Stomach smooth muscle (tissue), 2 donors: Measurements from ENCODE around the gene TRAK1.

Experiments
- H3K27ac ChIP-seq: one replicate; pipeline ENCODE4 v1.7.0; 2013; ENCODE audit warnings: mild to moderate bottlenecking, low read length, inconsistent platforms
- H3K27me3 ChIP-seq, 2 donors: one replicate each; pipeline ENCODE4 v1.7.0; 2013; ENCODE audit warnings: low read length in 2 of 2; ENCODE audit not compliant: insufficient read depth in 2 of 2, control insufficient read depth in 1 of 2
- H3K36me3 ChIP-seq, 2 donors: one replicate each; pipeline ENCODE4 v1.7.0; 2013; ENCODE audit warnings: low read length in 2 of 2; ENCODE audit not compliant: control insufficient read depth in 2 of 2, insufficient read depth in 2 of 2
- H3K4me1 ChIP-seq: one replicate; pipeline ENCODE4 v1.7.0; 2013; ENCODE audit warnings: low read length; ENCODE audit not compliant: control insufficient read depth, insufficient read depth
- H3K4me3 ChIP-seq, 2 donors: one replicate each; pipeline ENCODE4 v1.7.0; 2013; ENCODE audit warnings: low read length in 2 of 2
- H3K9ac ChIP-seq, 2 donors: one replicate each; pipeline ENCODE4 v1.7.0; 2013; ENCODE audit warnings: low read length in 2 of 2, mild to moderate bottlenecking in 1 of 2
- H3K9me3 ChIP-seq, 2 donors: one replicate each; pipeline ENCODE4 v1.7.0; 2013; ENCODE audit warnings: low read length in 2 of 2; ENCODE audit not compliant: control insufficient read depth in 2 of 2
- donor health status: healthy.
- donor health status: Pancreatic carcinoma.

Gene TRAK1

GRCh38 chr3:42084586-42084985 is 6.6 kb upstream of the TRAK1 start:
- H3K4me3 ChIP-seq: no peak overlapping the region
- no peak overlapping the region for H3K9ac ChIP-seq
- no peaks in the 10 kb centered on the region for H3K27me3 ChIP-seq
- H3K4me1 ChIP-seq: peaks cover 26% of the 10 kb centered on the region
- no peak overlapping the region for H3K27ac ChIP-seq
- peaks cover 7 to 13% of the 10 kb centered on the region in 2 donors for H3K36me3 ChIP-seq
- no peaks in the 10 kb centered on the region for H3K9me3 ChIP-seq

GRCh38 chr3:42085641-42086376 is 5.3 kb upstream of the TRAK1 start:
- Histone ChIP-seq H3K27ac (no peak overlapping the region), H3K4me3 (no peak overlapping the region), H3K9me3 (no peaks in the 10 kb centered on the region), H3K27me3 (no peaks in the 10 kb centered on the region), H3K9ac (no peak overlapping the region), H3K36me3 (peaks cover 11 to 15% of the 10 kb centered on the region in 2 donors), H3K4me1 (peaks cover 14% of the 10 kb centered on the region)

GRCh38 chr3:42088803-42089530 is 2.2 kb upstream of the TRAK1 start:
- Histone ChIP-seq H3K9ac (no peak overlapping the region), H3K36me3 (peaks cover 11 to 15% of the 10 kb centered on the region in 2 donors)

GRCh38 chr3:42092006-42092405 is 849 bp downstream of the TRAK1 start:
- Histone ChIP-seq H3K4me1 (peaks cover 23% of the 10 kb centered on the region), H3K9ac (peak overlapping the region in 1 of 2 donors; percentile 59), H3K4me3 (peak overlapping the region; percentile 65 to 66), H3K9me3 (no peaks in the 10 kb centered on the region), H3K36me3 (peaks cover 13 to 14% of the 10 kb centered on the region in 2 donors), H3K27me3 (no peaks in the 10 kb centered on the region), H3K27ac (peak overlapping the region; percentile 83)

More at GRCh38 chr3:42088803-42089530, 2.2 kb upstream of the TRAK1 start:
- H3K4me1 ChIP-seq: peaks cover 14% of the 10 kb centered on the region
- H3K27ac ChIP-seq: no peak overlapping the region
- H3K27me3 ChIP-seq: no peaks in the 10 kb centered on the region
- no peak overlapping the region for H3K4me3 ChIP-seq
- H3K9me3 ChIP-seq: no peaks in the 10 kb centered on the region

GRCh38 chr3:42094128-42094527 is 3.0 kb downstream of the TRAK1 start:
- H3K4me1 ChIP-seq: peaks cover 44% of the 10 kb centered on the region
- no peaks in the 10 kb centered on the region for H3K9me3 ChIP-seq
- H3K27ac ChIP-seq: peak overlapping the region; percentile 24
- peaks cover 2 to 6% of the 10 kb centered on the region in 2 donors for H3K36me3 ChIP-seq
- H3K4me3 ChIP-seq: no peak overlapping the region
- no peak overlapping the region for H3K9ac ChIP-seq
- H3K27me3 ChIP-seq: no peaks in the 10 kb centered on the region

GRCh38 chr3:42094691-42095391 is 3.7 kb downstream of the TRAK1 start:
- Histone ChIP-seq H3K4me1 (peaks cover 51% of the 10 kb centered on the region), H3K36me3 (peaks cover 1 to 5% of the 10 kb centered on the region in 2 donors), H3K9ac (no peak overlapping the region), H3K27me3 (no peaks in the 10 kb centered on the region), H3K27ac (no peak overlapping the region), H3K9me3 (no peaks in the 10 kb centered on the region), H3K4me3 (no peak overlapping the region)

GRCh38 chr3:42095540-42095939 is 4.4 kb downstream of the TRAK1 start:
- H3K27ac ChIP-seq: no peak overlapping the region
- H3K4me1 ChIP-seq: peaks cover 51% of the 10 kb centered on the region

GRCh38 chr3:42096796-42097565 is 5.8 kb downstream of the TRAK1 start:
- peaks cover 47% of the 10 kb centered on the region for H3K4me1 ChIP-seq
- no peak overlapping the region for H3K9ac ChIP-seq
- no peaks in the 10 kb centered on the region for H3K9me3 ChIP-seq
- peaks cover 0 to 3% of the 10 kb centered on the region in 2 donors for H3K36me3 ChIP-seq
- H3K27ac ChIP-seq: no peak overlapping the region
- no peak overlapping the region for H3K4me3 ChIP-seq
- H3K27me3 ChIP-seq: no peaks in the 10 kb centered on the region

More at GRCh38 chr3:42095540-42095939, 4.4 kb downstream of the TRAK1 start:
- Histone ChIP-seq H3K9me3 (no peaks in the 10 kb centered on the region), H3K4me3 (no peak overlapping the region), H3K36me3 (peaks cover 0 to 3% of the 10 kb centered on the region in 2 donors), H3K27me3 (no peaks in the 10 kb centered on the region), H3K9ac (no peak overlapping the region)

- H3K9ac ChIP-seq: no peak overlapping the region
- no peaks in the 10 kb centered on the region for H3K9me3 ChIP-seq
- H3K36me3 ChIP-seq: peaks cover 0 to 3% of the 10 kb centered on the region in 2 donors
- H3K27ac ChIP-seq: no peak overlapping the region
- H3K27me3 ChIP-seq: no peaks in the 10 kb centered on the region
- H3K4me3 ChIP-seq: no peak overlapping the region
- peaks cover 46% of the 10 kb centered on the region for H3K4me1 ChIP-seq
Observed at GRCh38 chr3:42097566-42097946, 6.4 kb downstream of the TRAK1 start.

- Histone ChIP-seq H3K9ac (no peak overlapping the region), H3K36me3 (peaks cover 0 to 3% of the 10 kb centered on the region in 2 donors), H3K4me3 (no peak overlapping the region), H3K9me3 (no peaks in the 10 kb centered on the region), H3K27ac (no peak overlapping the region), H3K4me1 (peaks cover 51% of the 10 kb centered on the region), H3K27me3 (no peaks in the 10 kb centered on the region)
Observed at GRCh38 chr3:42098171-42098570, 7.0 kb downstream of the TRAK1 start.
